NCI-H1048 (cell line): ENCODE measurements around the gene TMEM150A.
"Not testable (repeated sequence)": the region's sequence is repeated elsewhere in the genome, so short reads cannot be mapped to it uniquely, and the experiment has no call there.

Experiments
- DNase-seq: peaks from one replicate; lab custom pipeline; 2025; lab: John Stamatoyannopoulos, UW

TMEM150A gene

DNA sequence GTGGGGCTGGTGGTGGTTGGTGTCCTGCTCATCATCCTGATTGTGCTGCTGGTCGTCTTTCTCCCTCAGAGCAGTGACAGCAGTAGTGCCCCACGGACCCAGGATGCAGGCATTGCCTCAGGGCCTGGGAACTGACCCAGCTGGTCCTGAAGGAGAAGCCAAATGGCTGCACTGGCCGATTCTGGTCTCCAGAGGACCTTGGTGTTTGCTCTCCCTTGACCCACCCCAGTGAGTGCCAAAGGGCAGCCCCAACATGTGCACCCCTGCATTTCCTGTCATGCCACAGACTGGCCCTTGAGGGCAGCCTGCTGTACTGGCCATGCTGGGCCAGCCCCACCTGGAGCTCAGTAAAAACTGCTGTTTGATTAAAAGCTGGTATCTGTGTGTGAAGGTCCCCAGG is 9.5 kb downstream of the TMEM150A start:
- no peak for DNase-seq

DNA sequence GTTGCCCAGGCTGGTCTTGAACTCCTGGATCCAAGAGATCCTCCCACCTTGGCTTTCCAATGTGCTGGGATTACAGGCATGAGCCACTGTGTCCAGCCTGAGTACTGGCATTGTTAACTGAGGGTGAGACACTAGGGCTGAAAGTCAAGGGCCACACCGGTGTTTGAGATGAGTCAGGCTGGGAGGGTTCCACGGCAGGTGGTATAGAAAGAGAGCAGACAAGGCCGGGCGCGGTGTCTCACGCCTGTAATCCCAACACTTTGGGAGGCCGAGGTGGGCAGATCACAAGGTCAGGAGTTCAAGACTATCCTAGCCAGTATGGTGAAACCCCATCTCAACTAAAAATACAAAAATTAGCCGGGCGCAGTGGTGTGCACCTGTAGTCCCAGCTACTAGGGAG is 10.2 kb downstream of the TMEM150A start:
- not testable (repeated sequence) for DNase-seq

DNA sequence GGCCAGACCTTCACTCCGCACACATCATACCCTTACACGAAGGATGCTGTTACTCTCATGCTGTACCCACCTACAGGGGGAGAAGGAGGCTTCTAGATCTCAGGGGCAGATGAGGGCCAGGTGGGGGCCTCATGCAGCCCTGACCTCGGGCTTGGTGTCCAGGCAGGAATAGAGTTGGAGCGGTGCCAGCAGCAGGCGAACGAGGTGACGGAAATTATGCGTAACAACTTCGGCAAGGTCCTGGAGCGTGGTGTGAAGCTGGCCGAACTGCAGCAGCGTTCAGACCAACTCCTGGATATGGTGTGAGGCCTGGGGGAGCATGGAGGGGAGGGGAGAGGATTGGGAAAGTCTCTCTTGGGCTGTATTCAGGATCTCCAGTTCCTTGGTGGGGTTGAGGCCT is 10.9 kb downstream of the TMEM150A start:
- no peak for DNase-seq

DNA sequence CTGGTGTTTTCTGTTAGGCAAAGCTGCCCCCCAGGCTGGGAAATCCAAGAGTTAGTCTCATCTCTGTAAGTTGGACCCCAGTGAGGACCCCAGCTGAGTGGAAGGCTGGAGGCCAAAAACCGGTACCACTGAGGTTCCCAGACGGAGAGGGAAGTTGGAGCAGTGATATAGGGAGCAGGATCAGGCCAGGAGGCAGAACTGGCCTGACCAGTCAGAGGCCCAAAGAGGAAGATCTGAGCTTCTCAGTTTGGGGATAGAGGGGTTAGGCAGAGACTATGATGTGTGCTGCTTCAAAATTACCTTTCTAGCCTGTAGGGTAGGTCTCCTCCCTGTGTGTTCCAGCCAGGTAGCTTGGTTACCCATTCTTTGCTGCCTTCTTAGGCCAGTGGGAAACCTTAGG is 11.5 kb downstream of the TMEM150A start:
- DNase-seq = no peak

DNA sequence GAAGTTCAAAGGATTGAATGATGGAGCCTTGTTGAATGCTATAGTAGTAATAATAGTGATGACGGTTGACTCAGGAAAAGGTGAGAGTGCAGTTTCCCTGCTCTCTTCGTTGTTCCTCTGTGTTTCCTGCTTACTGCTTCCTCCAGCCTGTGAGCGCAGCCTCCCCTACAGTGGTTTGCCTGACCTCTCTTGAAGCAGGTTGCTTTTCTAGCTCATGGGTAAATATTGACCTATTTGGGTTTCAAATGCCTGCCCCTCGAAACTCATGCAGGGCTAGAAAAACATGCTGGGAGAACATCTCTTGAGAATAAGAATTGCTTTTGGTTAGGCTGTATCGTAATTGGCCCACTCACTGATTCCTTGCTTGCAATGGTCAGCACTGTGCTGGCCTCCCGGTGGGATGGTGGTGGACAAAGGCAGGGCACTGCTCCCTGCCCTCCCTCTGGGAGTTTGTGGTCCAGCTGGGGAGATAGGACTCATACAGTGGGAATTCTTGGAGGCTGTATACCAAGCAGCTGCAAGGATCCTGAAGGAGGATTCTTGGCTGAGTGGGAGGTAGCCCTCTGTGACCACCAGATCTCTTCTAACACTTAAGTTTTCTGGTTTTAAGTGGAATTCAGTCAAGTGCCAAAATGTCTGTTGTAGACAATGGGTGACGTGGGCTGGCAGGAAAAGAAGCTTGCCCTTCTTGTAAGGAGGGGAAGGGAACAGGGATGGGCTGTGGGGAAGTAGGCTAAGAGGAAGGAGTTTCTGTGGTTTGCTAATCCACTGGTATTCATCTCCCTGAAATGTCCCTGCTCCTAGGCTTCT is 12.3 kb downstream of the TMEM150A start:
- DNase-seq = no peak

DNA sequence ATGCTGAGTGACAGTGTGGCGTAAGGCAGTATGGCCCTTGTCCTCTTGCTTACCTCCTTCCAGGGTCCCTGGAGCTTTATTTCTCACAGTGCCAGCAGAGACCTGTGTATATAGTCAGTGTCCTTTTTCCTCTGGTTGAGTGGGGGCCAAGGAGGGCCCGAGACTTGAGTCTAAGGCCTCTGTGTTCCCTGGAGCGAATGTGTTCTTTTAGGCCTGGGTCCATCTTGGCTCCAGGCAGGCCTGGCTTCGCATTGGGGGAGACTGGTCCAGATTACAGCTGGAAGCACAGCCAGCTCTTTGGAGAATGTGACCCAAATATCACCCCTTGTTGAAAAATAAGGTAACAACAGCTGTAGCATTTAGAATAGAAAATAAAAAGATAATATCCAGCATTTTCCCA is 13.3 kb downstream of the TMEM150A start:
- no peak for DNase-seq

DNA sequence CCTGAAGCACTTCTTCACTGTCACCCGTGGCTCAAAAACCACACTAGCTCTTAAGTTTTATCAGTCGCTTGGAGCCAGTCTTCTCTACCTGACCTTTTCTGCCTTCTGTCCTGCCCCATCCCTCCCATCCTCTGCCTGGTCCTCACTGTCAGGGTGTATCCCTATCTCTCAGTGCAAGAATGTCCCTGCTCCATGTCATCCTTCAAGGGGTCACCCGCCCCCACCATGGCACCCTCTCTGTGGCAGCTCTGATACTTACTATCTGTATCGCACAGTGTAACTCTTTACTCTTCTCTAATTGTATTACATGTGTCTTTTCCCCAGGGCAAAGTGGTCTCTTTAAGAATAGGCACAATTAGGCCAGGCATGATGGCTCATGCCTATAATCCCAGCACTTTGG is 13.9 kb downstream of the TMEM150A start:
- DNase-seq = no peak

DNA sequence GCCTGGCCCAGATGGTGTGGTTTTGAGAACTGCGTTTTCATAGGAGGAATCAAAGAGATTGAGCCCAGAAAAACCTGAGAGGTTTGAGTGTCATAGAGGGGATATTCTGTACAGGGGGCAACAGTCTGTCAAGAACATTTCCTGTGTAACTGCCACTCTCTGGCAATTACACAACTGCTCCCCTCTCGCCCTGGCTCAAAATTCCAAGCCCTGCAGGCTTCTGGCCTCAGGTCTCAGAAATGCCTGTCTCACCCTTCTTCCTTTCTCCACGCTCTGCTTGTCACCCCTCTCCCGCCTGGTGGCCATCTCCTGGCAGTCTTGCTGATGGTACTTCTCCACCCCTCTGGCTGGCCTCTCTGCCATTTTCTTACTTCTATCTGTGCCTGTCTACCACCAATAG is 14.3 kb downstream of the TMEM150A start:
- no peak for DNase-seq

DNA sequence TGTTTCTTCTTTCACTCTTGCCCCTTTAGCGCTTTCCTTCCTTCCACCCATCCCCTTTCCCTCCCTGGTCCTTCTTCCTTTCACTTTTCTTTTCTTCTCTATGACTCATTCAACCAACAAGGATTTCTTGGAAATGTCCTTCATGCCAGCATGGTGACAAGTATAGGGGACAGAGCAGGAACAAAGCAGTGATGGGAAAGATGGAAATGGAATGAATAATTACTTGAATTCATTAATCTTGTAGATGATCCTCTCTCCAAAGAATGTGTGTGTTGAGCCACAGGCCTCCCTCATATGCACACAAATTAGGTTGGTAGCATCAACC is 16.8 kb downstream of the TMEM150A start:
- no peak for DNase-seq

DNA sequence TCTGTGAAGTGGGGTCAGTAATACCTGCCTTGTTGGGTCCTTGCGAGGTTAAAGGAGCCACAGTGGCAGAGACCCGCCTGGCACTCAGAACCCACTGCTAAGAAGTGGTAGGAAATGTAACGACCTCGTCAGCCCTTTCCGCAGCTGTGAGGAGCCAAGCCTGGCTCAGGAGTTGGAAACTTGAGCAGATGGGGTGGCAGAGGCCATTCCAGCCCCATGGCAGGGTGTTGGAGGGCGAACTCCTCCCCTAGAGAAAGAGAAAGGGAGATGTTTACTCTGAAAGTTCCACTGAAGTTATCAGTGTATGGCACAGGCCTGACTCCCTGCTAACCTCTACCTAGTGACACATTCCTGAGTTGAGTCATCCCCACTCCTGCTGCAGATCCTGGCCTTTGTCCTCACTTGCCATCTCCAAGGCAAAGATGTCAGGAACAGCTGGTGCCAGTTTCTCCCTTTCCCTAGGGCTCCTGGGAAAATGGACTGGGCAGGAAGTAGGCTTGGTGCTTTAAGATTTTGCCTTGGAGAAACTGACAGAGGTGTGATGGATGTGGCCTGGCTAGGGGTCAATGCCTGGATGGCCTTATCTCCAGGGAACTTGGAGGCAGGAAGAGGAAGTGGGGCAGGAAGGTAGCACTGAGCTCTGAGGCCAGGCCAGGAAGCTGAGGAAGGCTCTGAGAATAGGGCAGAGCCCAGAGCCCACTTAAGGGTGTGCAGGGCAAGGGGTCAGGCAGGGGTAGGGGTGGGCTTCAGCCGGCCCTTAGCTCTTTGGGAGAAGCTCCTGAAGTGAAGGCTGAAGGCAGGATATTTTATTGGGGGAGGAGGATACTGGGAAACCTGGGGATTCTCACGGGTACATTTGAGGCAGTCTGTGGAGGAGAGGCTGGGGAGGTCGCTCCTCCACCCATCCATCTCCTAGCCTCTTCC is 17.4 kb downstream of the TMEM150A start:
- DNase-seq = no peak

DNA sequence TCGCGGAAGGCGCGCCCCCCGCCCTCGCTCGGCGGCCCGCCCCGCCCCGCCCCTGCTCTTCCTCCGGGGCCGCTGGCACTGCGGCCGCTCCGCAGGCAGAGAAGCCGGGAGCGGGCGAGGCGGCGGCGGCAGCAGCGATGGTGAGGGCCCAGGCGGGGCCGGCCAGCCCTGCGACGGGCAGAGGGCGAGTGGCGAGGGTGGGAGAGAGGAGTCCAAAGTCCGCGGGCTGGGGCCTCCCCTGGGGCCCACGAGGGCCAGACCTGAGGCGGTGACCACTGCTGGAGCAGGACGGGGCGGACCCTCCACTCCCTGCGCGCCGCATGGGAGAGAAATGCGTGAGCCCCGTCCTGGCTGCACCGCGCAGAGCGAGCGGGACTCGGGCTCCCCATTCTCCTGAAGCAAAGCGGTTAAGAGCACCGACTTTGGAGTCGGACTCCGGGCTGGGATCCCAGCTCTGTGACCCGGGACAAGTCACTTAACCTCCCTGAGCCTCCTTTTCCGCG is 18.1 kb downstream of the TMEM150A start, which contains the start of gene VAMP5:
TSS of gene VAMP5 (plus strand) at position 78 of the 503 bp plus-strand sequence. CDS start at position 138, 60 bp downstream.
- DNase-seq = no peak

DNA sequence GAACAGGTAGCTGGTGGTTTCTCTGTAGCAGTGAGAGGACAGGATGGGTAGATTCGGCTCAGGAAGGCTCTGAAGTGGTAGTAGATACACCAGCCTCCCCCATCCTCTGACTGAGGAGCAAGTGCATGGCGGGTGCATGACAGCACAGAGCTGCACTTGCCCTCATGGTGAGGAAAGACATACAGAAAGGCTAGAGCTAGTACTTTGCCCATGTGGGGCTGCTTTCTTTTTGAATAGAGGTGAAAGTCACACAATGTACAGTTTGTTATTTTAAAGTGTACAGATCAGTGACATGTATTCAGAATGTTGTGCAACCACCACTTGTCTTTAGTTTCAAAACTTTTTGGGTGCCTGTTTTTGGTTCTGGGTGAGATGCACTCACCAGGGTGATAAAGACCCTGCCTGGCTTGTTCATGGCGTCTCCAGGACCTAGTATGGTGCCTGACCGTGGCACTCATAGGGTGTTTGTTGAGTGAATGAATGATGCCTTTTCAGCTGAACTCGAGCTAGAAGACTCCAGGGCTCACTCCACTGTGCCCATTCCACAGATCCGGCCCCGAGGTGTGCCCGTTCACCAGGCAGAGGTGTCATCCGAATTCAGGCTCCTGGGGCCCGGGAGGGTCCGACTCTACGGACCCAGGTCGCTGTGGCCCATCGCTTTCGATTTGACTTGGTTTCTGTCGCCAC is 18.7 kb downstream of the TMEM150A start:
- no peak for DNase-seq

DNA sequence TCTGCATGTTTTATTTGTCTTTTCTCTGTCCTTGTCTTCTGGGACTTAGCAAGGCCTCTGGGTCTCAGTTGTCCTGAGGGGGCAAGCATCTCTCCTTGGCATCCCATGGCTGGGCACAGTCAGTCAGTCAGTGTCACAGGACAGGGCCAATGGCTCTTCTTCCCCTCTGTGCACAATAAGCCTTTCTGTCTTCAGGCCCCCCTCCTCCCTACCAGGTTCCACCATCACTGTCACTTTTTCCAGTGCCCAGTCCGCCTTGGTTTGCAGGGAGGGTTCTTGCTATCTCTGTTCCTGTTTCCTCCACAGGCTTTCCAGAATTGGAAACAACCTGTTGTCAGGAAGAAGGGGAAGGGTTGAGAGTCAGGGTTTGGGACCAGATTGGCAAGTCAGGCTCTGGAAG is 20.0 kb downstream of the TMEM150A start:
- DNase-seq = no peak

DNA sequence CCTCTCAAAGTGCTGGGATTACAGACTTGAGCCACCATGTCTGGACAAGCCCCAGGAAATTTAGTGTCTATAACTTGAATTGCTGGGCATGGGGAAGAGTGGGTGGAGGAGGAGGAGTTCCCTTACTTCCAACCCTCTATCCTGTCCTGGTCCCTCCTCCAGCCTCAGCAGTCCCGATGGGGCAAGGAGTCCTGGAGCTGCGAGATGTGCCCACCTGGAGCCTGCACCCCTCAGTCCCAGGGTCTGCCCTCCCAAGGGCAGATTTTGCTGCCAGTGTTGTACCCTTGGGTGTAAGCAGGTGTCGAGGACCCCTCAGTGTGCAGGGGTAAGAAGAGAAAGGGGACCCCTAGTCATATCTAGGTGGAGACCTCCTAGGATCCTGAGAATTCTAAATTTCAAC is 22.3 kb downstream of the TMEM150A start:
- no peak for DNase-seq

DNA sequence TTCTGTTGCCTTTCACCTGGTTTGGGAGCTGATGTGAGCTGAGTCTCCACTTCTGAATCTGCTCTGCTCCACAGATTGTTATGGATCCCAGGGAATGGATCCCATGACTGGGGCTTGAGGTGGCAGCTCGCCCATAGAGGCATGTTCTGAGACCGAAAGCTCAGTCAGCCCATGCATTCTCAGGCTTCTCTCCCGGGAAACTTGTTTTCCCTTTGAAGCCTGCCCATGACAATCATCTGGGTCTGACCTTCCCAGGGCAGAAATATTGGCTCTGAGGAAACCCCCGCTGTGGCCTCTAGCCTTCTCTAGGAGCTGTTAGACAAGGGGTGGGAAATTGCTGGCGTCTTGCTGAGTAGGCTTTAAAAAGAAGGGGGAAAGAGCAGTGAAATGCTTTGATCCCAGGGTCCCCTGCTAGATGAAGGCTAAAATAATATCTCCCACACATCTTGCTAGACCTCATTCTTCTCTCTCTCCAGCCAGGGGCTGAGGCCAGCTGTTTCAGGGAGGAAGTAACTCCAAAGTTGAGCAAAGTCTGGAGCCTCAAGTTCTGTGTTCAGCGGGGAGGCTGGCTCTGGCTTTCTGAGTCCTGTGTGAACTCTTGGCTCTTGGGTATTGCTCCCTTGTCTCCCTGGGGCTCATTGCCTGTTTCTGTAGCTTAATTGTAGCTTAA is 23.1 kb downstream of the TMEM150A start:
- DNase-seq = no peak

DNA sequence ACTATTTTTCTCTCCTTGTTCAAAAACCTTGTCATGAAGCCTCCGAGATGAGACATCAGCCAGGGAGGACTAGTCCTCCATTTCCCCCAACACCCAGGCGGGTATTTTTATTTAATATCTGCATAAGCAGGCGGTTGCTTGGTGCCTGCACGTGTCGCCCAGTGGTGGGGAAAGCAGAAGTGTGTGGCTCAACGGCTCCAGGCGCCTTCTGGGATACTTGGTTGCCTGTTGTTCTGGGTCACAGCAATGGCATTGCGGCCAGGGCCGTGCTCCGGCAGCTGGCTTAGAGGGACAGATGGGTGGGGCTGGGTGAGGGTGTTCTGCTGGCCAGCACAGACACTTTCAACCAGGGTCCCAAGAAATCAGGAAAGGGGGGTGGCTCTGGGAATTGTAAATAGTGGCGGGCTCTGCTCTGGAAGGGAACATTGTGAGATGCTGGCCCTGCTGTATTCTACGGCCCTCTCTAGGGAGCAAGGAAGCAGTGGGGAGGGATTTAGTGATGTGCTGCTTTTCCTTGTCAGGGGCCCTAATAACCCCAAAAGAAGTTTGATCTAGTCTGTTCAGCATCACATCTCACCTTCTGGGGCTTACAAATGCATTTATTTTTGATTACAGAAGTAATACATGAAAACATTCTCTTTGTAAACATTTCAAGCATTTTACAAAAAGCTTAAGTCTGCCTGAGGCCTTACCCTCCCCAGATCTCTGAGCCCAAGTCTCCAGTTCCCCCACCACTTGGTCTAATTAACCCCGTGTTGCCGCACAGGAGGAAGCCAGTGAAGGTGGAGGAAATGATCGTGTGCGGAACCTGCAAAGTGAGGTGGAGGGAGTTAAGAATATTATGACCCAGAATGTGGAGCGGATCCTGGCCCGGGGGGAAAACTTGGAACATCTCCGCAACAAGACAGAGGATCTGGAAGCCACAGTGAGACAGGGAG is 24.0 kb downstream of the TMEM150A start:
- DNase-seq = no peak

DNA sequence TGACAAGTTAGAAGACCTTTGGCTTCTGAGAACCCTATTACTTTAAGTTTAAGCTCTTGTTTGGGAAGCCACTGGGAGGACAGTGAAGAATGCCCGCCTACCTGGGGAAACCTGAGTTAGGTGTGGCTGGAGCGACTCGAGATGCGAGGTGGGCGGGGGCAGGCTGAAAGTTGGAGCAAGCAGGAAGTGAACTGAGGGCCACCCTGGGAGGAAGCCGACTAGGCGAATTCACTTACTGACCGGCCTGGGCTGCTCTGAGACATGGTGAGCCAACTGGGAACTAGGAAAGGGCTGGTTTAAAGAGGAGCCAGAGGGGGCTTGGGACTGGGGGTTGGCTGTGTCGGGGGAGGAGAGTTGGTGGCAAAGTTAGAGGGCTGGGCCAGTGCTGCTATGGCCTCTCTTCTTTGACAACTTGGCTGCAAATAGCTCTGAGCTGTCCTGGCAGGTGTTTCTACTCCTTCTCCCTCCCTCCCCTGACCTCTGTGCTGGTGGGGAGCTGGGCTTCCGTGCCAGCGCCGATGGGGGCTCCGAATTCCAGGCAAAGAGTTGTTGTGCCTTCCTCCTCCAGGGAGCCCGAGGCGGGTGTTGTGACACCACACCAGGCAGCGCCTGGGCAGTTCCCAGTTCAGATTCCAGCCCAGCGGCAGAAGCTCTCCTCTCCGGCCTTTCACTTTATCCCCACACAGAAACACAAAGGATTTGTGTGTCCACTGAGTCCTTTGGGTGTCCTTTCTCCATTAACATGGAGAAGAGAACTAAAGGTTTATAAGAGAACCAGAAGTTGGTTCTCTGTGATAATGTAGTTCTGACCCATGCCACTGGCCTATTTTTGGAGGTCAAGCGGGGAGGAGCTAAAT is 24.9 kb downstream of the TMEM150A start, which contains the start of gene VAMP8:
TSS of gene VAMP8 (plus strand) at position 201 of the 857 bp plus-strand sequence. CDS start at position 262, 61 bp downstream.
- no peak for DNase-seq

DNA sequence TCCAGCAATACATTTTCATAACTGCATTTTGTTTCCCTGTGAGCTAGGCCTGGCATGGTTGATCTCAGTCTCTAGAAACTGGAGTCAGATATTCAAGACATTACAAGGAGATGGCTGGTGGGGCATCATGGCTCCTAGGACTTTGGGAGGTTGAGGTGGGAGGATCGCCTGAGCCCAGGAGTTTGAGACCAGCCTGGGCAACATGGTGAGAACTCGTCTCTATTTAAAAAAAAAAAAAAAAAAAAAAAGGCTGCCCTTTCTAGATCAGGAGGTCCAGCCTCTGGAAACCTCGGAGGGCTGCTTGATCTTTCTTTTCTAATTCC is 25.5 kb downstream of the TMEM150A start:
- DNase-seq = no peak

DNA sequence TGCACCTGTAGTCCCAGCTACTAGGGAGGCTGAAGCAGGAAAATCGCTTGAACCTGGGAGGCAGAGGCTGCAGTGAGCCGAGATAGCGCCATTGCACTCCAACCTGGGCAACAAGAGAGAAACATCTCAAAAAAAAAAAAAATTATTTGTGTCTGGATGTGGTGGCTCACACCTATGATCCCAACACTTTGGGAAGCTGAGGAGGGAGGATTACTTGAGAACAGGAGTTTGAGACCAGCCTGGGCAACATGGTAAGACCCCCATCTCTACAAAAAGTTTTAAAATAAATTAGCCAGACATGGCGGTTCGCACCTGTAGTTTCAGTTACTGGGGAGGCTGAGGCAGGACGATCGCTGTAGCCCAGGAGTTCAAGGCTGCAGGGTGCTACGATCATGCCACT is 26.8 kb downstream of the TMEM150A start:
- no peak for DNase-seq

DNA sequence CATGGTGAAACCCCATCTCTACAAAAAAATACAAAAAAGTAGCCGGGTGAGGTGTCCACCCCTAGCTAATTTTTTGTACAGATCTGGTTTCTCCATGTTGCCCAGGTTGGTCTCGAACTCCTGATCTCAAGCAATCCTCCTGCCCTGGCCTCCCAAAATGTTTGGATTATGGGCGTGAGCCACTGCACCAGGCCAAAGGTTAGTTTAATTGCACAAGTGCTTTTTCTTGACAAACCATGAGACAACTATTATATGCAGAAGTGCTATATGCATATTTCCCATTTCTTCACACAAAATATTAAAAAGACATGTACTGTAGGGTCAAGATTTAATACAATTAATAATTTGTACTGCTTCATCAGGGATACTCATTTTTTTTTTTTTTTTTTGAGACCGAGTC is 36.2 kb downstream of the TMEM150A start:
- DNase-seq = no peak
